ENCODE measurements around the gene RPS27L.
"Not testable (repeated sequence)": the region's sequence is repeated elsewhere in the genome, so short reads cannot be mapped to it uniquely, and the experiment has no call there.

RPS27L gene

GRCh38 chr15:63098901-63099300, 58.4 kb downstream of the RPS27L start:
- not testable (repeated sequence) for DNase-seq (ENCODE audit: low spot score)
